ENCODE results near the gene CDK5RAP2.

Gene CDK5RAP2

GRCh38 chr9:120482424-120483186 lies 97.4 kb downstream of the CDK5RAP2 start (continued):
- no peak for TF ChIP-seq HIC1 (tag by site-specific recombination; IDR thresholded peaks at IDR 0.05)
- no peak for TF ChIP-seq FEZF1 (tag by site-specific recombination; IDR thresholded peaks at IDR 0.05)
- no peak for TF ChIP-seq ZSCAN16 (tag by site-specific recombination; IDR thresholded peaks at IDR 0.05)
- no peak for TF ChIP-seq ZNF132 (tag by site-specific recombination; IDR thresholded peaks at IDR 0.05; ENCODE audit: borderline replicate concordance)

GRCh38 chr9:120481846-120482245 lies 98.1 kb downstream of the CDK5RAP2 start:
- Histone ChIP-seq H3K9me3 (ENCODE audit: control insufficient read depth, insufficient read depth, low read depth, low read length) (no peaks in the 10 kb centered on the region), H3K4me3 (ENCODE audit: low read depth, low read length) (no peak overlapping the region), H3K4me1 (ENCODE audit: control insufficient read depth, insufficient read depth, low read length) (peaks cover 2% of the 10 kb centered on the region; the same call in 1 of the 2 replicates), H3K27ac (ENCODE audit: extremely low read depth, low read depth, low read length) (no peak overlapping the region), H3K36me3 (ENCODE audit: control insufficient read depth in 2 of 2, insufficient read depth in 1 of 2, low read length in 2 of 2) (peaks cover 0 to 61% of the 10 kb centered on the region in 2 experiments; a peak in 2 of 3 replicates)
- TF ChIP-seq ZNF518A (tag by site-specific recombination; conservative IDR thresholded peaks at IDR 0.05; ENCODE audit: low read depth), result no peak
- CTCF ChIA-PET, result no interaction called here
- POLR2A ChIA-PET, result no interaction called here

- Histone ChIP-seq H3K4me1 (ENCODE audit: control insufficient read depth, insufficient read depth, low read length) (peaks cover 2% of the 10 kb centered on the region; the same call in 1 of the 2 replicates), H3K9me3 (ENCODE audit: control insufficient read depth, insufficient read depth, low read depth, low read length) (no peaks in the 10 kb centered on the region), H3K27ac (ENCODE audit: extremely low read depth, low read depth, low read length) (no peak overlapping the region), H3K36me3 (ENCODE audit: control insufficient read depth in 2 of 2, insufficient read depth in 1 of 2, low read length in 2 of 2) (peaks cover 0 to 61% of the 10 kb centered on the region in 2 experiments; a peak in 2 of 3 replicates), H3K4me3 (ENCODE audit: low read depth, low read length) (no peak overlapping the region)
- ChIA-PET POLR2A (no interaction called here), CTCF (no interaction called here)
- TF ChIP-seq ZBTB44 (tag by site-specific recombination; IDR thresholded peaks at IDR 0.05) (no peak), ZNF585B (tag by site-specific recombination; IDR thresholded peaks at IDR 0.05) (no peak), ZNF677 (tag by site-specific recombination; IDR thresholded peaks at IDR 0.05) (no peak), KLF8 (tag by site-specific recombination; IDR thresholded peaks at IDR 0.05) (no peak), BCL11B (tag by site-specific recombination; IDR thresholded peaks at IDR 0.05; ENCODE audit: low read depth) (no peak), WT1 (tag by site-specific recombination; IDR thresholded peaks at IDR 0.05) (no peak), ZNF24 (tag by site-specific recombination; IDR thresholded peaks at IDR 0.05) (no peak), ZBTB49 (tag by site-specific recombination; IDR thresholded peaks at IDR 0.05; ENCODE audit: low read depth) (no peak), EGR2 (tag by site-specific recombination; IDR thresholded peaks at IDR 0.05; ENCODE audit: low read depth) (no peak), ZNF645 (tag by site-specific recombination; IDR thresholded peaks at IDR 0.05) (no peak), IKZF3 (tag by site-specific recombination; IDR thresholded peaks at IDR 0.05) (no peak), GLIS2 (tag by site-specific recombination; IDR thresholded peaks at IDR 0.05) (no peak), OSR2 (tag by site-specific recombination; IDR thresholded peaks at IDR 0.05) (no peak)
These were observed 98.7 kb downstream of the CDK5RAP2 start for GRCh38 chr9:120481248-120481647.
